ENCODE measurements around the gene COL4A2.
"Not testable (repeated sequence)": the region's sequence is repeated elsewhere in the genome, so short reads cannot be mapped to it uniquely, and the experiment has no call there.

The COL4A2 gene

GRCh38 chr13:110491869-110492678 lies 185.0 kb downstream of the COL4A2 start:
- no peak overlapping the region for H3K4me3 ChIP-seq
- DNase-seq (ENCODE audit: low read depth, low spot score), result no peak
- H3K9ac ChIP-seq (ENCODE audit: insufficient read length), result no peak overlapping the region
- no peak overlapping the region for H3K27ac ChIP-seq
- no peaks in the 10 kb centered on the region for H3K9me3 ChIP-seq (ENCODE audit: low read depth, low read length)
- no peak for TF ChIP-seq EZH2 (IDR thresholded peaks at IDR 0.05)
- no peak for TF ChIP-seq FOXP2 (optimal IDR thresholded peaks at IDR 0.05; ENCODE audit: control extremely low read depth, extremely low read length, insufficient read depth)
- no peak for TF ChIP-seq POLR2AphosphoS5 (IDR thresholded peaks at IDR 0.05; ENCODE audit: borderline replicate concordance, low read depth, low read length)
- peaks cover 15% of the 10 kb centered on the region for H3K36me3 ChIP-seq (ENCODE audit: insufficient read depth, low read length)

GRCh38 chr13:110492679-110493593 lies 185.9 kb downstream of the COL4A2 start:
- no peak overlapping the region for H3K27ac ChIP-seq
- TF ChIP-seq EZH2 (IDR thresholded peaks at IDR 0.05) (no peak), FOXP2 (optimal IDR thresholded peaks at IDR 0.05; ENCODE audit: control extremely low read depth, extremely low read length, insufficient read depth) (no peak), POLR2AphosphoS5 (IDR thresholded peaks at IDR 0.05; ENCODE audit: borderline replicate concordance, low read depth, low read length) (no peak)
- no peaks in the 10 kb centered on the region for H3K9me3 ChIP-seq (ENCODE audit: low read depth, low read length)
- no peak overlapping the region for H3K9ac ChIP-seq (ENCODE audit: insufficient read length)
- no peak for DNase-seq (ENCODE audit: low read depth, low spot score)
- peaks cover 17% of the 10 kb centered on the region for H3K36me3 ChIP-seq (ENCODE audit: insufficient read depth, low read length)
- no peak overlapping the region for H3K4me3 ChIP-seq

GRCh38 chr13:110493613-110494012 lies 186.5 kb downstream of the COL4A2 start:
- H3K27ac ChIP-seq, result no peak overlapping the region
- H3K9ac ChIP-seq (ENCODE audit: insufficient read length), result no peak overlapping the region
- H3K4me3 ChIP-seq, result no peak overlapping the region
- no peaks in the 10 kb centered on the region for H3K9me3 ChIP-seq (ENCODE audit: low read depth, low read length)
- H3K36me3 ChIP-seq (ENCODE audit: insufficient read depth, low read length), result peaks cover 19% of the 10 kb centered on the region
- no peak for DNase-seq (ENCODE audit: low read depth, low spot score)
- TF ChIP-seq EZH2 (IDR thresholded peaks at IDR 0.05) (no peak), POLR2AphosphoS5 (IDR thresholded peaks at IDR 0.05; ENCODE audit: borderline replicate concordance, low read depth, low read length) (no peak), FOXP2 (optimal IDR thresholded peaks at IDR 0.05; ENCODE audit: control extremely low read depth, extremely low read length, insufficient read depth) (no peak)

DNA sequence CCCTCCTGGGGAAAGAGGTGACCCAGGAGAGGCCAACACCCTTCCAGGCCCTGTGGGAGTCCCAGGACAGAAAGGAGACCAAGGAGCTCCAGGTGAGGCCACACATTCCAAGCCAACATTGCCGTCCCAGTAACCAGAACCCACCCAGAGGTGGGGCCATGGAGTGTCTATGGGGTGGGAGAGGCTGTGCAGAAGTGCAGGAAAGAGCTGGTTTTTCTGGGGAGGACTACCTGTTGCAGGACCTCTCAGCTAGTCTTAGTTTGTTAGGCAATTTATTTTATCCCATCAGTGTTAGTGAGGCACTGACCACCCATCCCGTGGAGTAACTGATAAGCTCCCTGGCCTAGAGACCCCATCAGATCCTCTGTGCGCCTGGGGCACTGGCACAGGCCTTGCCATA lies 188.3 kb downstream of the COL4A2 start:
- Histone ChIP-seq H3K27ac (no peak overlapping the region), H3K9me3 (ENCODE audit: low read depth, low read length) (no peaks in the 10 kb centered on the region), H3K4me3 (no peak overlapping the region), H3K9ac (ENCODE audit: insufficient read length) (no peak overlapping the region), H3K36me3 (ENCODE audit: insufficient read depth, low read length) (peaks cover 22% of the 10 kb centered on the region)
- no peak for TF ChIP-seq POLR2AphosphoS5 (IDR thresholded peaks at IDR 0.05; ENCODE audit: borderline replicate concordance, low read depth, low read length)
- TF ChIP-seq FOXP2 (optimal IDR thresholded peaks at IDR 0.05; ENCODE audit: control extremely low read depth, extremely low read length, insufficient read depth), result no peak
- TF ChIP-seq EZH2 (IDR thresholded peaks at IDR 0.05), result no peak
- no peak for DNase-seq (ENCODE audit: low read depth, low spot score)

GRCh38 chr13:110495881-110496280 lies 188.8 kb downstream of the COL4A2 start:
- no peaks in the 10 kb centered on the region for H3K9me3 ChIP-seq (ENCODE audit: low read depth, low read length)
- no peak overlapping the region for H3K4me3 ChIP-seq
- DNase-seq (ENCODE audit: low read depth, low spot score), result no peak
- no peak overlapping the region for H3K27ac ChIP-seq
- TF ChIP-seq EZH2 (IDR thresholded peaks at IDR 0.05), result no peak
- TF ChIP-seq FOXP2 (optimal IDR thresholded peaks at IDR 0.05; ENCODE audit: control extremely low read depth, extremely low read length, insufficient read depth), result no peak
- TF ChIP-seq POLR2AphosphoS5 (IDR thresholded peaks at IDR 0.05; ENCODE audit: borderline replicate concordance, low read depth, low read length), result no peak
- peaks cover 22% of the 10 kb centered on the region for H3K36me3 ChIP-seq (ENCODE audit: insufficient read depth, low read length)
- H3K9ac ChIP-seq (ENCODE audit: insufficient read length), result no peak overlapping the region

DNA sequence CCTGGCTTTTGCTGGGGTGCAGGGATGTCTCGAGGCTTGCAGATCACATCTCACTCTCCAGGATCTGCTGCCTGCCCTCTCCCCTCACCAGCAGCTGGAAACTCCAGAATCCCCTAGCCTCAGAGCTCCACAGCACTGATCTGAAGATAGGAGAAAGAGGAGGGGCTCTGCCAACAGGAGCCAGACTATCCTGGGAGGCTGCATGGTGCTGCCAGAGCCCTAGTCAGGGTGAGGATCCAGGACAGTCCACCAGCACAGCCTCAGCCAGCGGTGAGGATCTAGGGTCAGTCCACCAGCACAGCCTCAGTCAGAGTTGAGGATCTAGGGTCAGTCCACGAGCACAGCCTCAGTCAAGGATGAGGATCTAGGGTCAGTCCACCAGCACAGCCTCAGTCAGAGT lies 189.2 kb downstream of the COL4A2 start:
- H3K27ac ChIP-seq, result no peak overlapping the region
- TF ChIP-seq POLR2AphosphoS5 (IDR thresholded peaks at IDR 0.05; ENCODE audit: borderline replicate concordance, low read depth, low read length), result no peak
- TF ChIP-seq EZH2 (IDR thresholded peaks at IDR 0.05), result no peak
- no peak for TF ChIP-seq FOXP2 (optimal IDR thresholded peaks at IDR 0.05; ENCODE audit: control extremely low read depth, extremely low read length, insufficient read depth)
- DNase-seq (ENCODE audit: low read depth, low spot score), result no peak
- H3K36me3 ChIP-seq (ENCODE audit: insufficient read depth, low read length), result peaks cover 22% of the 10 kb centered on the region
- H3K4me3 ChIP-seq, result no peak overlapping the region
- H3K9me3 ChIP-seq (ENCODE audit: low read depth, low read length), result no peaks in the 10 kb centered on the region
- H3K9ac ChIP-seq (ENCODE audit: insufficient read length), result no peak overlapping the region

GRCh38 chr13:110497003-110497402 lies 189.9 kb downstream of the COL4A2 start:
- H3K9me3 ChIP-seq (ENCODE audit: low read depth, low read length), result no peaks in the 10 kb centered on the region
- no peak overlapping the region for H3K9ac ChIP-seq (ENCODE audit: insufficient read length)
- H3K27ac ChIP-seq, result no peak overlapping the region
- peaks cover 22% of the 10 kb centered on the region for H3K36me3 ChIP-seq (ENCODE audit: insufficient read depth, low read length)
- no peak overlapping the region for H3K4me3 ChIP-seq
- DNase-seq (ENCODE audit: low read depth, low spot score), result no peak
- no peak for TF ChIP-seq EZH2 (IDR thresholded peaks at IDR 0.05)

DNA sequence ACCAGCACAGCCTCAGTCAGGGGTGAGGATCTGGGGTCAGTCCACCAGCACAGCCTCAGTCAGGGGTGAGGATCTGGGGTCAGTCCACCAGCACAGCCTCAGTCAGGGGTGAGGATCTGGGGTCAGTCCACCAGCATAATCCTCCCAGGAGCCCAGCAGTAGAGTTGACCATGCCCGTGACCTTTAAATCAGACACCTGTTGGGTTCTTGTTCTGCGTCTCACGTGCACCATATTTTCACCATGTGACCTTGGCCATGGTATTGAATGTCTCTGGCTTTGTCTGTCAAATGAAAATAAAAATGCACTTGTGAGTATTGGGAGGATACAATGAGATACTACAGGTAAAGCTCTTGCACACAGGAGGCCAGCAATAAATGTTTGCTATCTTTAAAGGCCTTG lies 190.8 kb downstream of the COL4A2 start:
- not testable (repeated sequence) for DNase-seq (ENCODE audit: low read depth, low spot score); H3K4me3 ChIP-seq; H3K27ac ChIP-seq; H3K9ac ChIP-seq (ENCODE audit: insufficient read length); H3K9me3 ChIP-seq (ENCODE audit: low read depth, low read length)
- peaks cover 22% of the 10 kb centered on the region for H3K36me3 ChIP-seq (ENCODE audit: insufficient read depth, low read length)
